SK-N-DZ (cell line): Measurements from ENCODE around the gene ASGR1.
"Not testable (repeated sequence)": the region's sequence is repeated elsewhere in the genome, so short reads cannot be mapped to it uniquely, and the experiment has no call there.

Source experiments
- DNase-seq: peaks from one replicate; pipeline ENCODE4 v3.0.0-alpha.2; 2015; ENCODE audit warnings: low spot score

ASGR1 gene

DNA sequence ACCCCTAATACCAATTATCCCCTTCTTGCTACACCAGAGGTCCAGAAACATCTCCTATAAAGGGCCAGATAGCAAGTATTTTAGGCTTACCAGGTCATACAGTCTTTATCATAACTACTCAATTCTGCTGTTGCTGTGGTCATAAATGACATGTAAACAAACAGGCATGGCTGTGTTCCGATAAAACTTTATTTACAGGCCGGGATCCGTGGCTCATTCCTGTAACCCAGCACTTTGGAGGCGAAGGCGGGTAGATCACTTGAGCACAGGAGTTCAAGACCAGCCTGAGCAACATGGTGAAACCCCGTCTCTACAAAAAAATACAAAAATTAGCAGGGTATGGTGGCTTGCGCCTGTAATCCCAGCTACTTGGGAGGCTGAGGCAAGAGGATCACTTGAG, 12.3 kb downstream of the ASGR1 start:
- DNase-seq = no peak

DNA sequence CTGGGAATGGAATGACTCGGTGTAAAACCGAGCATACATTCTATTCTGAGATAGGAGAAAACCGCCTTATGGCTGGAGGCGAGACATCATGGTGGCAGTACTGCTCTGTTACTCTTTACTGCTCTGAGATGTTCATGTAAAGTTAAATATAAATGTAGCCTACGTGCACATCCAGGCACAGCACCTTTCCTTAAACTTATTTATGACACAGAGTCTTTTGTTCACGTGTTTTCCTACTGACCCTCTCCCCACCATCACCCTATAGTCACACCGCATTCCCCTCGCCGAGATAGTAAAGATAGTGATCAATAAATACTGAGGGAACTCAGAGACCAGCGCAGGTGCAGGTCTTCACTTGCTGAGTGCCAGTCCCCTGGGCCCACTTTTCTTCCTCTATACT, 19.6 kb downstream of the ASGR1 start:
- not testable (repeated sequence) for DNase-seq

DNA sequence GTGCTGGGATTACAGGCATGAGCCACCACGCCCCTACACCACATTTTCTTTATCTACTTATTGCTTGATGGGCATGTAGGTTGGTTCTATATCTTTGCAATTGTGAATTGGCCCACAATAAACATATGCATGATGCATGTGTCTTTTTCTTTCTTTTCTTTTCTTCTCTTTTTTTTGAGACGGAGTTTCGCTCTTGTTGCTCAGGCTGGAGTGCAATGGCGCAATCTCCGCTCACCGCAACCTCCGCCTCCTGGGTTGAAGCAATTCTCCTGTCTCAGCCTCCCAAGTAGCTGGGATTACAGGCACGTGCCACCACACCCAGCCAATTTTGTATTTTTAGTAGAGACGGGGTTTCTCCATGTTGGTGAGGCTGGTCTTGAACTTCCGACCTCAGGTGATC, 20.7 kb downstream of the ASGR1 start:
- not testable (repeated sequence) for DNase-seq

DNA sequence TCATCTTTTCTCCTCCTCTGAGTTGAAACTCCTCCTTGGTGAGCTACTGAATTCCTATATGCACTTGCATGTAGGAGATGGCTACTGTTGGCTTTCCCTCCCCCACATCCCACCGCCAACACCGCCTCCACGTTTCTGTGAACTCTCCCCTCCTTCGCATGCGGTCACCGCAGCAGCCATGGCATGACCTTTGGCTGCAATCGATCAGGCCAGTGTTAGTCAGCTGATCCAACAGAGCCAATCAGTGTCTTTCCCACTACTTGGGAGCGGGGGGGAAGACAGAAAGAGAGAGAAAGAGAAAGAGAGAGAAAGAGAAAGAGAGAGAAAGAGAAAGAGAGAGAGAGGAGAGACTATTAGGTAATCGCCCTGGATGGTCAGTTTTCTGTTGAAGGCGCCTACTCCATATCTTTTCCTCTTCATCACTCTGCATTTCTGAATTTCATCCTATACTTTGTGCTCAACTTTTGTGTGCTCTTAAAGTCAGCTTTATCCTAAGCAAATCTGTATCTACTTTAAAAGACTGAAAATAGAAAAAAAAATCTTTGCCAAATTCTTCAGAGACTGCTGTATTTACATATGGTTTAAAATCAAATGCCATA, 22.7 kb downstream of the ASGR1 start:
- DNase-seq = no peak

DNA sequence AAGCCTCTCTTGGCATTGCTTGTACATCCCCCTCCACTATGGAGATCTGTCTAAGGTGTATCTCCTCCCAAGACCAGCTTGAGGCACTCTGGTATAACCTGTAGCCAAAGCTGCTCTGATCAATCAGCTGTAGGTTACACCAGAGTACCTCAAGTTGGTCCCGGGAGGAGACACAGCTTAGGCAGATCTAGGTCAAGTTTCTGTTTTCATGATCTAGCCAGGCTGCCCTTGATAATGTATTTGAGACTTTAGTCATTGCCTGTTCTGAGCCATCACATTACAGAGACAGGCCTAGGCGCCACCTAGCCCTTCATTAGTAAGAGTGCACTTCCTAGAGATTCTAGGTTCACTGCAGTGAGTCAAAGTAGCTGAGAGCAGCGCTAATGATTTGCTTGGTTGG, 31.4 kb downstream of the ASGR1 start:
- no peak for DNase-seq

DNA sequence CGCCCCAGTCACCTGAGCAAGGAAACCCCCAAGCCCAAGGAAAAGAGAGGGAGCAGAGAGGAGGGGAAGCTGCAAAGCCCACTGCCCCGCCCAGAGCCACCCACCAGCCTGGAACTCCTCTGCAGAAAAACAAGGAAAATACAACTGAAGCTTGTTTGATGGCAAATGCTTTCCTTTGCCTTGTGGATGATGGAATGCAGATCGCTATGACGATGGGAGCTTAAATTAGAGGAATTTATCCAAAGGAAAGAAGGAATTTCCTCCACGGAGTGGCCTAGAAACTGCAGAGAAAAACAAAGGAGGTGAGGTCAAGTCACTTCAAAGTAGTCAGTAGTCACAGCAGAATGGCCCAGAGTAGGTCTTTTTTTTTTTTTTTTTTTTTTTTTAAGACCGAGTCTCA, 33.1 kb downstream of the ASGR1 start:
- no peak for DNase-seq

DNA sequence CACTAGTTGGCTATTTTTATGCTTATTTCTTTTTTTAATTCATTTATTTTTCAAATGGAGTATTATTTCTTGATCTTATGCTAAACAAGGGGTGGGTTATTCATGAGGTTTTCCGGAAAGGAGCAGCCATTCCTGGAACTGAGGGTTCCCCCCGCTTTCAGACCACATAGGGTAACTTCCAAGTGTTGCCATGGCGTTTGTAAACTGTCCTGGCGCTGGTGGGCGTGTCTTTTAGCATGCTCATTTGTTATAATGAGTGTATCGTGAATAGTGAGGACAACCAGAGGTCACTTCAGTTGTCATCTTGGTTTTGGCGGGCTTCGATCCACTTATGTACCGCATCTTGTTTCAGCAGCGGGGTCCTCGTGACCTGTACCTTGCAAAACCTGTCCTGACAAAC, 35.0 kb downstream of the ASGR1 start:
- DNase-seq = no peak

DNA sequence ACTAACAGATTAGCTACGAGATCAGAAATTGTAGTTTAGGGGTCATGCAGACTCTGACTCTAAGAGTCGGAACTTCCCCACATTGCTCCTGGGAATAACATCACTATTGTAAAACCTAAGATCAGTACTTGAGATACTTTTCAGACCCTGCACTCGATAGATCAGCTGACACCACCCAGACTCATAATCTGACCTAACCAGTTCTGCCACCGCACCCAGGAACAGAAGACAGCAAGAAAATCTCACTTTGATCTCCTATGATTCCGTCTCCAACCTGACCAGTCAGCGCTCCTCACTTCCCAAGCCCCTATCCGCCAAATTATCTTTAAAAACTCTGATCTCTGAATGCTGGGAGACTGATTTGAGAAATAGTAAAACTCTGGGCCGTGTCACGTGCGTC, 37.3 kb downstream of the ASGR1 start:
- DNase-seq = no peak

DNA sequence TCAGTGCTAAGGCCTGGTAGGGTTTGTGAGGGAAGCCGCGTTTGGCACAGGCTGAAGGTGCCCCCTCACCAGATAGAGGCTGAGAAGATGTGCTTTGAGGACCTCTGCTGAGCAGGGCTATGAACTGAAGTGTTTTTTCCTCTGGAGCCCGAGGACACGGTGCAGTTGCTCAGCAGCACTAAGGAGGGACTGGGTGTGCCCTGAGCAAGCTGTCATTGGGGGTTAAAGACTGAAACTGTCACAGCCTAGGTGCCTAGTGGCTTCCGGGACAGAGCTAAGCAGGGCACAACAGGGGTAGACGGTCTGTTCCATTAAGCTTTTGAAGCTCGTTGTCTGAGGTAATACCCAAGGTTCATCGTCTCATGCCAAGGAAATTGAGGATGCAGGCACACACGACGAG, 39.8 kb downstream of the ASGR1 start:
- no peak for DNase-seq

DNA sequence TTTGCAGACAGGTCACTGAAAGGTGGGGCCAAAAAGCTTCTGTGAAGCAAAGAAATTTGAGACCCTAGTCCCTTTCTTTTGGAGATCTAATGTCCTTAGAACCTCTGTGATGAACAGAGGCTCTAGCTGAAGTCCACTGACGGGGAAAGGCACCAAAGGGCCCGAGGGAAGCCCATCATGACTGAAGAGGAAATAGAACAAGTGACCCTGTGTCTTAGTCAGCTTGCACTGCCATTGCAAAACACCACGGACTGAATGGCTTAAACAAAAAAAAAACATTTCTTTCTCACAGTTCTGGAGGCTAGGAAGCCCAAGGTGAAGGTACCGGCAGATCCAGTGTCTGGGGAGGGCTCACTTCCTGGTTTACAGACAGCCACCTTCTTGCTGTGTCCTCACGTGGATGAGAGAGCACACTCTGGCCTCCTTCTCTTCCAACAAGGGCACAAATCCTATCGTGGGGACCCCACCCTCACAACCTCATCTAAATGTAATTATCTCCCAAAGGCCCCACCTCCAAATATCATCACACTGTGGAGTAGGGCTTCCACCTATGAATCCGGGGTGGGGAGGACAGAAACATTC, 40.3 kb downstream of the ASGR1 start:
- DNase-seq = no peak

DNA sequence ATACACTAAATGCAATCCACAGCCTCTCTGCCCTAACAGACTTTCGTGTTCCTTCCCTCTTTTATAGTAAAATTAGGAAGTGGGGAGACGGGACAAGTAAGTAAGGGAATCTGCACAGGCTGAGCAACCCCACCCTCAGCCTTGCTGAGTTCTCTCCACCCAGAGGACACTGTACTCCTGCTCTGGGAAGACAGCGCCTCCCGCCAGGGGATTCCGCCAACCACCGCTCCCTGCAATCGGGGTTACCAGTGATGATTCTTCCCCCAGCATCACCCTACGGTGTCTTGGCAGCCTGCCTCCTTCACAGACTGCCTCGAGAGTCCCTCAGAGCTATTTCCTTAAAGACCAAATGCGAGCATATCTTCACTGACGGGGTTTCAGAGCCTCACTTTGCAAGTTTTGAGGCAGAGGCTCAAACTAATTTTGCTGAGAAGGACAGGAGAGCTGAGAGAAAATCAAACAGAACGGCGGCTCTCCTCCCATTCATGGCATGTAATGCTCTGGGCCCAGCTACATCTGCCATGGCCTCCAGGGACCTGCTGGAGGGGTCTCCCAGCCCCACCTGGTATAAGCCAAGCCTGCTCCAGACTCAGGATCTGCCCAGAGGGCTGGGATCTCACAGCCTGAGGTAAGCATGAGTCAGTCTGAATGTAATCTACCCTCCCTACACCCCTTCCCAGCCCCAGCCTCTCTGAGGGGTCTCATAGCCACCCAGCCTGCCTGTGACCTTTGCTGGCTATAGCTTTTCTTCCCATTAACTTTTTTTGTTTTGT, 41.8 kb downstream of the ASGR1 start:
- DNase-seq = no peak

DNA sequence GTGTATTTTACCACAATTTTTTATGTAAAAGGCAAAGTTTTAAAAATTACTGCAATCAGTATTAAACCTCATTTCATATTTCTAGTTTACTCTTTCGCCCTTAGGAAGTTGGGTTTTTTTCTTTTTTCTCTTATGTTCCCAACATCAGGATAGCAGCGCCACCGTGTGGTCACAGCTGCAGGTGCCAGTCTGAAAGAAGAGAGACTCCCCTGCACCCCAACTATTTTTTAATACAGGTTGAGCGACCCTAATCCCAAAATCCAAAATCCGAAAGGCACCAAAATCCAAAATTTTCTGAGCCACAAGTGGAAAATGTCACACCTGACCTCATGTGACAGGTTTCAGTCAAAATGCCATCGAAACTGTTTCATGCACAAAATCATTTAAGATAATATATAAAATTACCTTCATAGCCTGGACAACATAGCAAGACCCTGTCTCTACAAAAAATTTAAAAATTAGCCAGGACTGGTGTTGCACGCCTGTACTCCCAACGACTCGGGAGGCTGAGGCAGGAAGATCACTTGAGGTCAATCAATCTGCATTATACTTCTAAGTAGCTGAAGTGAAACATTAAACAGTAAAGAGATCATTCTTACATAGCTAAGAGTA, 42.8 kb downstream of the ASGR1 start:
- peak; percentile 61 for DNase-seq

DNA sequence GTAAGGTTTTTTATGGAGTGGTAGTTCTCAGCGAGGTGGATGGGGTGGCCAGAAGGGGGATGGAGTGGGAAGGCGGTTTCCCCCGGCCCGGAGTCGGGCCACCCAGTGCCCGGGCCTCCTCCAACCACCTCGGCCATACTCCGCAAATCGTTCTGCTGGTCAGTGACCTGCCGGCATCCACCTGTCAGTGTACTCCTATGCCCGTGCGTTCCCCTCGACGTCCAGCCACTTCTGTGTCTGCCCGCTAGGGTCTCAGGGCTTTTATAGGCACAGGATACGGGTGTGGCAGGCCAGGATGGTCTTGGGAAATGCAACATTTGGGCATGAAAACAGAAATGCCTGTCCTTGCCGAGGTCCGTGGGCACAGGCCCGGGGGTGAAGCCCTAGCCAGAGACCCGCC, 45.3 kb downstream of the ASGR1 start:
- DNase-seq = no peak

DNA sequence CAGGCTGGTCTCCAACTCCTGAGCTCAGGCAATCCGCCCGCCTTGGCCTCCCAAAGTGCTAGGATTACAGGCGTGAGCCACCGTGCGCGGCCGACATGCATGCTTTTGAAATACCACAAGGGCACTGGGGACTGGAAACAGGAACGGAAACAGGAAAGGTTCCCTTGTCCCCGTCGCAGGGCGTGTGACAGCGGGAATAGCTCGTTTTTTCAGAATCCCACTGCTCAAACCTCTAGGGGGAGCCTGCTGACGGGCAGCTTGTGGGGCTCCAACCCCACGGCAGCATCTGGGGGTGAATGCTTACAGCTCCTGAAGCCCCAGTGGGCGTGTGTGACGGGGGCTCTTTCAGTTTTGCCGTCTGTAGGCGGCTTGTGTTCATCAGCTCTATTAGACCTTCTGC, 45.7 kb downstream of the ASGR1 start:
- DNase-seq = peak; percentile 55

DNA sequence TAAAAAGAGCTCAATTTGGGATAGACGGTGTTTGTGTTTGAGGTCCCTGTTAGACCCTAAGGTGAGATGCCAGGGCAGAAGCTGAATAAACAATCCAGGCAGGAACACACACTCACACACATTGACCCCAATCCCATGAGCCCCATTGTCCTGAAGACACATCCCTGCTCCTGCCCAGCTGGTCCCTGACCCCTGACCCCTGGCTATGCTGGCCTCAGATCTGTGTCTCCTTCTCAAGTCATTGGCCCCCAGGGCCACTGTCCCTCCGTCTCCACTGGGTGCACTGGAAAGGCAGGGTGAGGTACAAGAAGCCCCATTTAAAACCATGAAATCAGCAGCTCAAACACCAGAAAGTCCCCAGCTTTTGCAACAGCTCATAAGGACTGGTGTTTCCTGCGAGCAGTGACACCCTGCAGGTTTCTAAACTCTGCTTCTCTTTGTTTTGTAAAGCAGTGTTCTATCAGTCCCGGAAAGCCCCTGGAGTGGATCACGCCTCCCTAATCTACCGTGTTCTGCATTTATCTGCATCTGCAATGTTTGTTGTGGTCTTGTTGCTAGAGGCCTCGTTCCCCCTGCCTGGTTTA, 46.6 kb downstream of the ASGR1 start:
- no peak for DNase-seq

DNA sequence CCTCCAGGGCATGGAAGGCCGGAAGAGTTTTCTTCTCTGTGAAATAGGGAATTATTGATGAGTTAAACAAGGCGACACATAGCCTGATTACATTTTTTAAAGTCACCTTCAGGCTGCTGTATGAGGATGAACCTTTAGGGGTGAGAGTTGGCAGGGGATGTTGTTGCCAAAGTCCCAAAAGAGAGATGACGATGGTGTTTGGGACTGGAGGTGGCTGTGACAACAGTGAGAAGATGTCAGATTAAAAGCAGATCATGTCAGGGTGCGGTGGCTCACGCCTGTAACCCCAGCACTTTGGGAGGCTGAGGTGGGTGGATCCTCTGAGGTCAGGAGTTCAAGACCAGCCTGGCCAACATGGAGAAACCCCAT, 47.8 kb downstream of the ASGR1 start:
- no peak for DNase-seq

DNA sequence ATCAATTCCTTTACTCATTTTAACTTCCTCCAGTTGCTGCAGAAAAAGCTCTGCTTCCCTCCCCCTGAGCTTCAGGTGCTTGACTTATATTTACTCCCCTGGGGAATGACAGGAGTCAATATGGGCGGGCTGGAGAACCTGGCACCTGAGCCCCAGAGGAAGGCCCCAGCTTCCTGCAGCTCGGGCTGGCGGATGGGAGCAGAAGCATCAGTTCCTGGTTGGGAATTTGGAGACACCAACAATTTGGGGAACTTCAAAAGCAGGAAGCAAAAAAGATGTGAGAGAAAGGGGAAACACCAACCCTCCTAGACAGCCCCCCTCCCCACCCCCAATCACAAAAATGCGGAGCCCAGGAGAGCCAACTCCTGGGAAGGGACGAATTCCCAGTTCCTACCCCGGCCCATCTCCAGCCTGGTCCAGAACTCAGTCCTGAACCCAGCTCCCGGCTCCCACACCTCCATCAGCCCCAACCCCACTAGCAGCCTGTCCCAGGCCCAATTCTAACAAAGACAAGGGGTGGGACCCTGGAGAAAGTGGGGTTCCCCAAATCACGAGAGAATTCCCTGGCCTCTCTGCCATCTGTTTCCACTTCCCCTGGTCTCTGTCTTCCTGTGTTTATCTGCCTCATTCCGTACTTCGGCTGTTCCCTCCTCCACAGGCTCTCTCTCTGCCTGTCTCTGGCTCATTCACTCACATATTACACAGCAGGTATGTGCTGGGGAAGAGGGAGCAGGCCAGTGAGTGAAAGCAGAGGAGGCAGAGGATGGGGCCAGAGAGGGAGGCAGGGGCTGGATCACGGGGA, 48.3 kb downstream of the ASGR1 start:
- DNase-seq = no peak

DNA sequence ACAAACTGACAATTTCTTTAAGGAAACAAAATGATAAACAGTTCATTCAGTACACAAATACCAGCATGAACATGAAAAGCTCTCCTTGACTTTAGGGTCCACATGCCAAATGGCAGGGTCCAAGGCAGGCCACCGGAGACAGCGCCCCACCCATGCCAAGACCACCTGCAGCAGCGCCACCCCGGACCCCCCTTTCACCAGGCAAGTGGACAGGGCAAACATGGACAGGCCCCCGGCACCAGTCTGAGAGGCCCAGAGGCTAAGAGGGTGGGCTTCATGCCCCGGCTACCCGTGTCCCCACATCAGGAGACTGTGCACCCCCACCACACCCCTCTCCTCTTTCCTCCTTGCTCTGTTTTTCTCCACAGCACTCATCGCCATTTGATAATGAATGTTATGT, 49.9 kb downstream of the ASGR1 start:
- no peak for DNase-seq

DNA sequence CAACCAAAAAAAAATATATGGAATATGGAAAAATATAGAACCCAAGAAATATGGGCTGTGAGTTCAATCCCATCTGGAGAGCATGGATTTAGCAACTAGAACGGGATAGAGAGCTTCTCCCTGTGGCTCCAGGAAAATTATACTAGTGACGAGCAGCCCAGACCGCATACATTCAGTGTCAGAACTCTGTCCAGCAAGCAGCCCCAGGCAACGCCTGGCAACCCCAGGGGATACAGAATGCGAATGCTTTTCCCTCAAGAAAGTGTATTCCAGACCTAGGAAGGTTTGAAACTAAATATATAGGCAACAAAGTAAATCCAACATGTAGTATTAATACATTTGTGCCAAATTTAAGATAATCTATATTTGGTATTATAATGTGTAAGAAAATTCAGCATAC, 51.0 kb downstream of the ASGR1 start:
- no peak for DNase-seq

DNA sequence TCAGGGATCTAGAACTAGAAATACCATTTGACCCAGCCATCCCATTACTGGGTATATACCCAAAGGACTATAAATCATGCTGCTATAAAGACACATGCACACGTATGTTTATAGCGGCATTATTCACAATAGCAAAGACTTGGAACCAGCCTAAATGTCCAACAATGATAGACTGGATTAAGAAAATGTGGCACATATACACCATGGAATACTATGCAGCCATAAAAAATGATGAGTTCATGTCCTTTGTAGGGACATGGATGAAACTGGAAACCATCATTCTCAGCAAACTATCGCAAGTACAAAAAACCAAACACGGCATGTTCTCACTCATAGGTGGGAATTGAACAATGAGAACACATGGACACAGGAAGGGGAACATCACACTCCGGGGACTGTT, 51.7 kb downstream of the ASGR1 start:
- not testable (repeated sequence) for DNase-seq

DNA sequence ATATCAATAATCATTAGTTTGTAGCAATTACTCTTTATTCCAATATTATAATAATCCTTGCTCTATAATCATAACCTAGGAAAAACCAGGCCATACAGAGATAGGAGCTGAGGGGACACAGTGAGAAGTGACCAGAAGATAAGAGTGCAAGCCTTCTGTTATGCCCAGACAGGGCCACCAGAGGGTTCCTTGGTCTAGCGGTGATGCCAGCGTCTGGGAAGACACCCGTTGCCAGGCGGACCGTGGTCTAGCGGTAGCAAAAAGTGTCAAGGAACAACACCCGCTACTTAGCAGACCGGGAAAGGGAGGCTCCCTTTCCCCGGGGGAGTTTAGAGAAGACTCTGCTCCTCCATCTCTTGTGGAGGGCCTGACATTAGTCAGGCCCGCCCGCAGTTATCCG, 52.8 kb downstream of the ASGR1 start:
- DNase-seq = not testable (repeated sequence)

DNA sequence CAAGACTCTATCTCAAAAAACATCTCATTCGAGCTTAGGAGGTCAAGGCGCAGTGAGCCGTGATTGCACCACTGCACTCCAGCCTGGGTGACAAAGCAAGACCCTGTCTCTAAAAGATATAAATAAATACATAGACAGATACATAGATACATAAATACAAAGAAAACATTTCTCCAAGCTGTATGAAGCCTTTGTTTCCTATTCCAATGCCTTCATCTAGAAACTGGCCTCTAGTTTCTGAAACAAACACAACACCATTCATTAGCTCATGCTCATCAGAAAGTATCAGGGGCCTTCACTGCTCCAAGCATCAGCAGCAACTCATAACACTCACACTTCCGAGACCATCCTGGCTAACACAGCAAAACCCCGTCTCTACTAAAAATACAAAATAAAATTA, 54.2 kb downstream of the ASGR1 start:
- DNase-seq = no peak
